Endothelial cell of umbilical vein (primary cell): ENCODE data around the gene MYO5B.

ENCODE experiments used
- EZH2 ChIP-seq: IDR thresholded peaks from 2 replicates; pipeline ENCODE4 v1.6.1; 2012; ENCODE audit warnings: borderline replicate concordance, low read depth, mild to moderate bottlenecking, moderate library complexity, low read length, inconsistent platforms; ENCODE audit not compliant: severe bottlenecking
- POLR2AphosphoS5 ChIP-seq: IDR thresholded peaks from 2 replicates; pipeline ENCODE4 v1.6.1; 2012; ENCODE audit warnings: low read depth, mild to moderate bottlenecking, control low read depth, low read length, moderate library complexity; ENCODE audit not compliant: insufficient read depth
- TF ChIP-seq, protein P1 (sequence below), 2 donors: IDR thresholded peaks; 1 replicate in 1 of 2; 2 replicates in 1 of 2; pipeline ENCODE4 v1.5.1; 2011; ENCODE audit warnings: low read length in 2 of 2, mild to moderate bottlenecking in 2 of 2, moderate library complexity in 2 of 2, control low read depth in 1 of 2, inconsistent platforms in 1 of 2, low read depth in 1 of 2; ENCODE audit not compliant: insufficient read depth in 1 of 2; ENCODE audit errors: extremely low read depth in 1 of 2
- TF ChIP-seq, protein P2 (sequence below): IDR thresholded peaks from 2 replicates; pipeline ENCODE4 v1.6.1; 2011; ENCODE audit not compliant: insufficient read depth, insufficient read length

- TF ChIP-seq, protein P1, sequence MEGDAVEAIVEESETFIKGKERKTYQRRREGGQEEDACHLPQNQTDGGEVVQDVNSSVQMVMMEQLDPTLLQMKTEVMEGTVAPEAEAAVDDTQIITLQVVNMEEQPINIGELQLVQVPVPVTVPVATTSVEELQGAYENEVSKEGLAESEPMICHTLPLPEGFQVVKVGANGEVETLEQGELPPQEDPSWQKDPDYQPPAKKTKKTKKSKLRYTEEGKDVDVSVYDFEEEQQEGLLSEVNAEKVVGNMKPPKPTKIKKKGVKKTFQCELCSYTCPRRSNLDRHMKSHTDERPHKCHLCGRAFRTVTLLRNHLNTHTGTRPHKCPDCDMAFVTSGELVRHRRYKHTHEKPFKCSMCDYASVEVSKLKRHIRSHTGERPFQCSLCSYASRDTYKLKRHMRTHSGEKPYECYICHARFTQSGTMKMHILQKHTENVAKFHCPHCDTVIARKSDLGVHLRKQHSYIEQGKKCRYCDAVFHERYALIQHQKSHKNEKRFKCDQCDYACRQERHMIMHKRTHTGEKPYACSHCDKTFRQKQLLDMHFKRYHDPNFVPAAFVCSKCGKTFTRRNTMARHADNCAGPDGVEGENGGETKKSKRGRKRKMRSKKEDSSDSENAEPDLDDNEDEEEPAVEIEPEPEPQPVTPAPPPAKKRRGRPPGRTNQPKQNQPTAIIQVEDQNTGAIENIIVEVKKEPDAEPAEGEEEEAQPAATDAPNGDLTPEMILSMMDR (IDR thresholded peaks at IDR 0.05; ENCODE audit: extremely low read depth in 1 of 2, insufficient read depth in 1 of 2, low read depth in 1 of 2, low read length in 2 of 2), result no peak
- TF ChIP-seq POLR2AphosphoS5, result no peak
- no peak for TF ChIP-seq EZH2
- TF ChIP-seq, protein P2, sequence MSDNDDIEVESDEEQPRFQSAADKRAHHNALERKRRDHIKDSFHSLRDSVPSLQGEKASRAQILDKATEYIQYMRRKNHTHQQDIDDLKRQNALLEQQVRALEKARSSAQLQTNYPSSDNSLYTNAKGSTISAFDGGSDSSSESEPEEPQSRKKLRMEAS, result no peak
Observed at GRCh38 chr18:49875783-49876182, 319.2 kb downstream of the MYO5B start.
